ENCODE measurements around the gene PDZD2. TPM values are rescaled to one million over a fixed set of nuclear protein-coding genes. Genes with fewer than 3 reads are reported as not detected.
A peak's percentile ranks its signal among the peaks of the same experiment; 100 is the strongest.

Gene PDZD2
- total RNA-seq, 2 donors from 2014 or later = 6.6 to 14.6 TPM

DNA sequence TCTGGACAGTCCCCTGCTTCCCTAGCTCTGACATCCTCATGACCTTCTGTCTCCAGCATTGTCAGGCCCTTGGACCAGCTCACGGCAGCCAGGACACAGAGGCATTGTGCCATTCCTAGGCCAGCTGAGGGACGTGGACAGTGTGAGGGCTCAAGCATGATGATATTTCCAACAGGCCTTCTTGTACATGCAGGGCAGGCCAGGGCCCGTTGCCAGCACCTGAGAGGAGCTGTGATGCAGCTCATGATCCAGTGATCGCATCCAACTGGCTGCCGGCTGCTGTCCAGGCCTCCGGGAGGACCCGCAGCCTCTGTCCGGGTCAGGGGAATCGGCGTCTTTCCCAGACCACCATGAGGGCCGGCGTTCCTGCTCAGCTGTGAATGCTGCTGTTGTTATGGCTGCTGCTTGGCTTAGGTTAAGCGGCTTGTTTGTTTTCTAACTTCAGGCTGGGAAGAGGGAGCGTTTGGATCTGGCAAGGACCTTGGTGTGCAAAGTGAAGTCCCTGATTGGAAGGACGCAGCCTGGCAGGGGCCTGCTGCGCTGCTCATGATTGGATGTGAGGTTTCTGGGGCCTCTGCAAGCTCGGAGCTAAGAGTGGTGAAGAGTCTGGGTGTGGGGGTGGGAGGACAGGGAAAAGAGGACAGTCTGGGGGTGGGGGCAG is 53.8 kb downstream of the PDZD2 start:
- peaks cover 10% of the 10 kb centered on the region for H3K36me3 Mint-ChIP-seq (ENCODE audit: low read depth)
- peaks cover 12% of the 10 kb centered on the region for H3K4me1 Mint-ChIP-seq
- DNase-seq = no peak
- Histone ChIP-seq H3K4me3 (ENCODE audit: low read length) (peak overlapping the region; percentile 64), H3K27ac (ENCODE audit: low read depth, low read length) (no peak overlapping the region), H3K27me3 (ENCODE audit: control insufficient read depth, insufficient read depth, low read length, poor library complexity, severe bottlenecking) (no peaks in the 10 kb centered on the region), H3K9ac (ENCODE audit: extremely low read depth, low read length, poor library complexity, severe bottlenecking) (no peak overlapping the region), H3K4me1 (ENCODE audit: control insufficient read depth, insufficient read depth, low read length) (peaks cover 2% of the 10 kb centered on the region), H3K36me3 (ENCODE audit: control insufficient read depth, insufficient read depth, low read length) (no peaks in the 10 kb centered on the region), H3K9me3 (ENCODE audit: control insufficient read depth, low read length) (peaks cover 33% of the 10 kb centered on the region)
- TF ChIP-seq, protein P1, sequence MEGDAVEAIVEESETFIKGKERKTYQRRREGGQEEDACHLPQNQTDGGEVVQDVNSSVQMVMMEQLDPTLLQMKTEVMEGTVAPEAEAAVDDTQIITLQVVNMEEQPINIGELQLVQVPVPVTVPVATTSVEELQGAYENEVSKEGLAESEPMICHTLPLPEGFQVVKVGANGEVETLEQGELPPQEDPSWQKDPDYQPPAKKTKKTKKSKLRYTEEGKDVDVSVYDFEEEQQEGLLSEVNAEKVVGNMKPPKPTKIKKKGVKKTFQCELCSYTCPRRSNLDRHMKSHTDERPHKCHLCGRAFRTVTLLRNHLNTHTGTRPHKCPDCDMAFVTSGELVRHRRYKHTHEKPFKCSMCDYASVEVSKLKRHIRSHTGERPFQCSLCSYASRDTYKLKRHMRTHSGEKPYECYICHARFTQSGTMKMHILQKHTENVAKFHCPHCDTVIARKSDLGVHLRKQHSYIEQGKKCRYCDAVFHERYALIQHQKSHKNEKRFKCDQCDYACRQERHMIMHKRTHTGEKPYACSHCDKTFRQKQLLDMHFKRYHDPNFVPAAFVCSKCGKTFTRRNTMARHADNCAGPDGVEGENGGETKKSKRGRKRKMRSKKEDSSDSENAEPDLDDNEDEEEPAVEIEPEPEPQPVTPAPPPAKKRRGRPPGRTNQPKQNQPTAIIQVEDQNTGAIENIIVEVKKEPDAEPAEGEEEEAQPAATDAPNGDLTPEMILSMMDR (conservative IDR thresholded peaks at IDR 0.05) = no peak
- 93 to 95% methylated on average over 8 to 17 of the region's 17 CpGs for WGBS, 2 experiments (ENCODE audit: insufficient coverage in 1 of 2, insufficient read length in 1 of 2)
- no peak overlapping the region for H3K4me3 Mint-ChIP-seq
- no peak overlapping the region for H3K27ac Mint-ChIP-seq
- peaks cover 35% of the 10 kb centered on the region for H3K9me3 Mint-ChIP-seq
- H3K27me3 Mint-ChIP-seq (ENCODE audit: insufficient read depth) = no peaks in the 10 kb centered on the region

DNA sequence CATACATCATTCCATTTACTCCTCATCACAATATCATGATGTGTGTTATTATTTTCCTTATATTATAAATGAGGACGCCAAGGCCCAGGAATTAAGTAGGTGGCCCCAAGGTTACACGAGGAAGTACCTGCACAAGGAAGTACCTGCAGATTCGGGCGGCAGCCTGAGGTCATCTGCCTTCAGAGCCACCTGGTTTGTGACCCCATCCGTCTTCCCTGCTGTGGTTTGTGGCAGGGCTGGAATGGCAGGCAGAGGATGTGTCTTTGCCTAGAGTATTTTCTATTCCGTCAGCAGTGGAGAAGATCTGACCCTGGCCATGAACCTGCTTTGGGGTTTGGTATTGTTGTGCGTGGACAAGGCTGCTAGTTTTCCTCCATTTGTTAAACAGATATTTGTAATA is 59.7 kb downstream of the PDZD2 start:
- H3K27me3 ChIP-seq (ENCODE audit: control insufficient read depth, insufficient read depth, low read length, poor library complexity, severe bottlenecking) = no peaks in the 10 kb centered on the region
- Mint-ChIP-seq H3K36me3 (ENCODE audit: low read depth) (no peaks in the 10 kb centered on the region), H3K27me3 (ENCODE audit: insufficient read depth) (peaks cover 2% of the 10 kb centered on the region), H3K9me3 (no peaks in the 10 kb centered on the region), H3K4me1 (peaks cover 12% of the 10 kb centered on the region), H3K4me3 (no peak overlapping the region), H3K27ac (peak overlapping the region; percentile 30)
- H3K27ac ChIP-seq (ENCODE audit: low read depth, low read length) = no peak overlapping the region
- no peak overlapping the region for H3K9ac ChIP-seq (ENCODE audit: extremely low read depth, low read length, poor library complexity, severe bottlenecking)
- no peaks in the 10 kb centered on the region for H3K4me1 ChIP-seq (ENCODE audit: control insufficient read depth, insufficient read depth, low read length)
- no peak for DNase-seq
- 78 to 96% methylated on average over 4 to 7 of the region's 7 CpGs for WGBS, 2 experiments (ENCODE audit: insufficient coverage in 1 of 2, insufficient read length in 1 of 2)
- TF ChIP-seq, protein P1 (conservative IDR thresholded peaks at IDR 0.05) = no peak
- no peaks in the 10 kb centered on the region for H3K36me3 ChIP-seq (ENCODE audit: control insufficient read depth, insufficient read depth, low read length)
- no peak overlapping the region for H3K4me3 ChIP-seq (ENCODE audit: low read length)
- peaks cover 2% of the 10 kb centered on the region for H3K9me3 ChIP-seq (ENCODE audit: control insufficient read depth, low read length)

GRCh38 chr5:31701642-31702299 is 62.8 kb downstream of the PDZD2 start:
- Histone ChIP-seq H3K27ac (ENCODE audit: low read depth, low read length) (no peak overlapping the region), H3K9ac (ENCODE audit: extremely low read depth, low read length, poor library complexity, severe bottlenecking) (no peak overlapping the region), H3K36me3 (ENCODE audit: control insufficient read depth, insufficient read depth, low read length) (no peaks in the 10 kb centered on the region), H3K4me3 (ENCODE audit: low read length) (no peak overlapping the region), H3K27me3 (ENCODE audit: control insufficient read depth, insufficient read depth, low read length, poor library complexity, severe bottlenecking) (no peaks in the 10 kb centered on the region), H3K4me1 (ENCODE audit: control insufficient read depth, insufficient read depth, low read length) (no peaks in the 10 kb centered on the region), H3K9me3 (ENCODE audit: control insufficient read depth, low read length) (no peaks in the 10 kb centered on the region)
- Mint-ChIP-seq H3K36me3 (ENCODE audit: low read depth) (no peaks in the 10 kb centered on the region), H3K27ac (no peak overlapping the region), H3K4me3 (no peak overlapping the region), H3K4me1 (peaks cover 12% of the 10 kb centered on the region), H3K27me3 (ENCODE audit: insufficient read depth) (peaks cover 2% of the 10 kb centered on the region), H3K9me3 (no peaks in the 10 kb centered on the region)
- TF ChIP-seq, protein P1 (conservative IDR thresholded peaks at IDR 0.05) = no peak
- DNase-seq = no peak
- 89 to 91% methylated on average over 11 of the region's 11 CpGs for WGBS, 2 experiments (ENCODE audit: insufficient coverage in 1 of 2, insufficient read length in 1 of 2)
